HG03354 (cell line): ENCODE results near the gene C19orf12.

Experiments used
- ATAC-seq: cut with Tn5 transposase; IDR thresholded peaks from one replicate; pipeline ENCODE4 v1.9.1; 2021; ENCODE audit warnings: mild to moderate bottlenecking; ENCODE audit not compliant: unreplicated experiment, poor library complexity, severe bottlenecking

The C19orf12 gene

DNA sequence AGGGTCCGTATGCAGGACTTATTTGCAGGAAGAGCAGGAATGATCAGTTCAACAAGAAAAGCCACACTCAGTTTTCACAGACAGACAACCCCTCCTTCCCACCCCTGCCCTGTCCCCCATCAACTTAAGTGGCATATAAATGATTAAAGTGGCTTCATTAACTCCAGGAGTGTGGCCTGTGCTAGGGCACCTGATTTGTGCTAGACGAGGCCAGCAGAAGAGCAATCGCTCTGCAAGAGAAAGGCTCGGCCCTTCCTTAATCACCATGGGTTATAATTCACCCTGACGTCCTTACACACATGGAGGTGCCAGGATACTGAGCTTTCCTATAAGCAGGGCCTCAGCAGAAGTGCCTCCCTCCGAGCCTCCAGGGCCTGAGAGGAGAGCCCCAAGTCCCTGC is 14.6 kb downstream of the C19orf12 start:
- no peak for ATAC-seq

DNA sequence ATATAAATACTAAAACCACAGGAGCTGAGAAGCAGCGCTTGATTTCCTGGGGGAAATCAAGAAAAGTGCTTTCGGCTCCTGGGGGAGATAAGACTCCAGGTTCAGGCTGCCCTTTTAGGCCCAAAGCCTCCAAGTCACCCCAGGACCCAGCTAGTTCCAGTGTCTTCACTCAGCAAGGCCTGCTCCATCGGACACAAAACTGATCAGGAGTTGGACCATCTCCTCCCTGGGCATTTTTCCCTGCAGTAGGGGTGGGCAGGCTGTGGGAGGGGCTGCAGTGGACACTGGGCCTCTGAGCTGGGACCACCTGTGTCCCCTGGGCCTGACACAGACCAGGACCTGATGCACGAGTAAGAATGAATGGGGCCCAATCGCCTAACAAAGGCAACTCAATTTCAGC is 15.2 kb downstream of the C19orf12 start:
- ATAC-seq = no peak

DNA sequence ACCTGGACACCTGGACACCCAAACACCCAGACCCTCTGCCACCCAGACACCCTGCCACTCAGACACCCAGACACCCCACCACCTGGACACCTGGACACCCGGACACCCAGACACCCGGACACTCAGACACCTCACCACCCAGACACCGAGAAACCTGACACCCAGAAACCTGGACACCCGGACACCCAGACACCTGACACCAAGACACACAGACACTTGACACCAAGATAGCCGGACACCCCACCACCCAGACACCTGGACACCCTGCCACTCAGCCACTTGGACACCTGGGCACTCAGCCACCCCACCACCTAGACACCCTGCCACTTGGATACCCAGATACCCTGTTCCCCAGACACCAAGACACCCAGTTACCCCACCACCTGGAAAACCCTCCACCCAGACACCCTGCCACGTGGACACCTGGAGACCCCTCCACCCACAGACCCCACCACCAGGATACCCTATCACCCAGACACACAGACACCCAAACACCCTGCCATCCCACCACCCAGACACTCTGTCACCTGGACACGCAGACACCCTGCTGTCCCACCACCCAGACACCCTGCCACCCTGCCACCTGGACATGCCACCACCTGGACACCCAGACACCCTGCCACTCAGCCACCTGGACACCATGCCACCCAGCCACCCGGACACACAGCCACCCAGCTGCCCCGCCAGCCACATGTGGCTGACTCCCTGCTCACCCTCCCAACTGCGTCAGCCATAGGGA is 17.4 kb downstream of the C19orf12 start:
- ATAC-seq = no peak

DNA sequence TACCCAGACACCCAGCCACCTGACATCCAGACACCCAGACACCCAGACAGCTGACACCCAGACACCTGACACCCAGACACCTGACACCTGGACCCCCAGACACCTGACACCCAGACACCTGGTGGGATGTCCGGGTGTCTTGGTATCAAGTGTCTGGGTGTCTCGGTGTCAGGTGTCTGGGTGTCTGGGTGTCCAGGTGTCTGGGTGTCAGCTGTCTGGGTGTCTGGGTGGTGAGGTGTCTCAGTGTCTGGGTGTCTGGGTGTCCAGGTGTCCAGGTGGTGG is 18.6 kb downstream of the C19orf12 start:
- no peak for ATAC-seq

DNA sequence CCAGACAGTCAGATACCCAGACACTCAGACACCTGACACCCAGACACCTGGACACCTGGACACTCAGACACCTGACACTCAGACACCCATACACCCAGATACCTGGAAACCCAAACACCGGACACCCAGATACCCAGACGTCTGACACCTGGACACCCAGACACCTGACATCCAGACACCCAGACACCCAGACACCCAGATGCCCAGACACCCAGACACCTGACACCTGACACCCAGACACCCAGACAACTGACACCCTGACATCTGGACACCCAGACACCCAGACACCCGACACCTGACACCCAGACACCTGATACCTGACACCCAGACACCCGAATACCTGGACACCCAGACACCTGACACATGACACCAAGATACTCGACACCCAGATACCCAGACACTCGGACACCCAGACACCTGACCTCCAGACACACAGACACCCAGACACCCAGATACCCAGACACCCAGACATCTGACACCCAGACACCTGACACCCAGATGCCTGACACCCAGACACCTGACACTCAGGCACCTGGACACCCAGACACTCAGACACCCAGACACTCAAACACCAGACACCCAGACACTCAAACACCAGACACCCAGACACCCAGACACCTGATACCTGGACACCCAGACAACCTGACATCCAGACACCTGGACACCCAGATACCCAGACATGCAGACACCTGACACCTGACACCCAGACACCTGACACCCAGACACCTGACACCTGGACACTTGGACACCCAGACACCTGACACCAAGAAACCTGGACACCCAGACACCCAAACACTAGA is 19.1 kb downstream of the C19orf12 start:
- no peak for ATAC-seq

DNA sequence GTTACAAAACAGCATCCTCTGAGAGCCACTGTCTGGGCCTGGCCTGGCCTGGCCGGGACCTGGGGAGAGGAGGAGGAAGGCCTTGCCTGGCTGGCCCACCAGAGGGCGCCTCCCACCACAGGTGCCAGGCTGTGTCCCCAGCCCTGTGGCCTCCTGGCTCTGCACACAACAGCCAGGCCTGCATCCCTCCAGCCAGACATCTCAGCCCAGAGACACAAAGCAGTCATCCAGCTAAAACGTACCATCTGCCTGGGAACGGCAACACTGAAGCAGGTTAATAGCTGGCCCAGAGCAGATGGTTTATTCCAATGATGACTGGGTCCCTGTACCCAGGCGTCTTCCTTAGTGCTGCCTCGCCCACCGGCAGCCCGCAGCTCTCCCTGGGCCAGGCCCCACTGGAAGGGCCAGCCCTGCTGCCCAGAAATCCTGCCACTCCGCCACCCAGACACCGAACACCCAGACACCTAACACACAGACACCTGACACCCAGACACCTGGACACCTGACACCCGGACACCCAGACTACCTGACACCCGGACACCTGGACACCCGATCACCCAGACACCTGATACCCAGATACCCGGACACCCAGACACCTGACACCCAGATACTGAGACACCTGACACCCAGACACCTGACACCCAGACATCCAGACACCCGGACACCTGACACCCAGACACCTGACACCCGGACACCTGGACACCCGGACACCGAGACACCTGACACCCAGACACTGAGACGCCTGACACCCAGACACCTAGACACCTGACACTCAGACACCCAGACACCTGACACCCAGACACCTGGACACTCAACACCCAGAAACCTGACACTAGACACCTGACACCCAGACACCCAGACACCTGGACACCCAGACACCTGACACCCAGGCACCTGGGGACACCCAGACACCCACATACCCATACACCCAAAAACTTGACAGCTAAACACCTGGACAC is 20.1 kb downstream of the C19orf12 start:
- ATAC-seq = peak; percentile 95

DNA sequence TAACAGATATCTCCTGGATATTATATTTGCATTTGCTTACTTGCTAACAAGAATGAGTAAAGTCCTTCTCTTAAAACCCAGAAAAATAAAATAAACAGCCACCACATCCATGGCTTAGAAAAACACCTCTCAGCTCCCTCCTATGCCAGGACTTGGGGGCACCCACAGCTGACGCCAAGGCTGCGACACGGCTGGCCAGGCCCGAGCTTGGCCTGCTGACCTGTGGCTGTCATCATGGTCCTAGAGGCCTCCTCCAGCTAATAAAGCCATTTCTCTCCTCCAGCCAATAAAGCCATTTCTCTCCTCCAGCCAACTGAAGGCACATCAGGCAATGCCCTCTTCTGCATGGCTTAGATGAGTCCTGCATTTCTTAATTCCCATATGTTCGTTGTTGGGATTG is 20.9 kb downstream of the C19orf12 start:
- no peak for ATAC-seq

DNA sequence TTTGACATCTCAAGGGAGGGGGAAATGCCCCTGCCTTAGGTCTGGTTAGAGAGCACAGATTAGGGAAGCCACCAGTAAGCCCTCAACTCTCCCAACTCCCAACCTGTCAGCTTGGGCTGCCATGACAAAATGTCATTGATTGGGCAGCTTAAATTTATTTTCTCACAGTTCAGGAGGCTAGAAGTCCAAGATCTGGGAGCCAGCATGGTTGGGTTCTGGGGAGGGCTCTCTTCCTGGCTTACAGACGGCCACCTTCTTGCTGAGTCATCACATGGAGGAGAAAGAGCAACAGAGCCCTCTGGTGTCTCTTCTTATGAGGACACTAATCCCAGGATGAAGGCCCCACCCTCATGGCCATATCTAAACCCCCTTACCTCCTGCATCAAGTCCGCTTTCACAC is 24.2 kb downstream of the C19orf12 start:
- ATAC-seq = peak; percentile 47

DNA sequence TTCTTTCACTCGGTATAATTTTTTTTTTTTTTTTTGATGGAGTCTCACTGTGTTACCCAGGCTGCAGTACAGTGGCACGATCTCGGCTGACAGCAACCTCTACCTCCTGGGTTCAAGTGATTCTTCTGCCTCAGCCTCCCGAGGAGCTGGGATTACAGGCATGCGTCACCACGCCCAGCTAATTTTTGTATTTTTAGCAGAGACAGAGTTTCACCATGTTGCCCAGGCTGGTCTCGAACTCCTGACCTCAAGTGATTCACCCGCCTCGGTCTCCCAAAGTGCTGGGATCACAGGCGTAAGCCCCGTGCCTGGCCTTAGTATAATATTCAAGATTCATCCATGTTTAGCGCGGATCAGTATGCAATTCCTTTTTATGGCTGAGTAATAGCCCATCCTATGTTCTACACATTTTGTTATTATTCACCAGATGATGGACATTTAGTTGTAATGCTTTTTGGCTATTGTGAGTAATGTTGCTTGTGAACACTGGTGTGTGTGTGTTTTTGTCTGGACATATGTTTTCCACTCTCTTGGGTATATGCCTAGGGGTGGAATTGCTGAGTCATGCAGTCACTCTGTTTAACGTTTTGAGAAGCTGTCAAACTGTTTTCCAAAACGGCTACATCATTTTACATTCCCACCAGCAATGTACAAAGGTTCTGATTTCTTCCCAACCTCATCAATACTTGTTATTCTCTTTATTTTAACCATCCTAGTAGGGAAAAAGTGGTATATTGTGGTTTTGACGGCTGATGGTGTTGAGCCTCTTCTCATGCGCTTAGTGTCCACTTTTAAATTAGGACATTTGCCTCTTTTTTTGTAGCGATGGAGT is 26.9 kb downstream of the C19orf12 start:
- ATAC-seq = no peak

DNA sequence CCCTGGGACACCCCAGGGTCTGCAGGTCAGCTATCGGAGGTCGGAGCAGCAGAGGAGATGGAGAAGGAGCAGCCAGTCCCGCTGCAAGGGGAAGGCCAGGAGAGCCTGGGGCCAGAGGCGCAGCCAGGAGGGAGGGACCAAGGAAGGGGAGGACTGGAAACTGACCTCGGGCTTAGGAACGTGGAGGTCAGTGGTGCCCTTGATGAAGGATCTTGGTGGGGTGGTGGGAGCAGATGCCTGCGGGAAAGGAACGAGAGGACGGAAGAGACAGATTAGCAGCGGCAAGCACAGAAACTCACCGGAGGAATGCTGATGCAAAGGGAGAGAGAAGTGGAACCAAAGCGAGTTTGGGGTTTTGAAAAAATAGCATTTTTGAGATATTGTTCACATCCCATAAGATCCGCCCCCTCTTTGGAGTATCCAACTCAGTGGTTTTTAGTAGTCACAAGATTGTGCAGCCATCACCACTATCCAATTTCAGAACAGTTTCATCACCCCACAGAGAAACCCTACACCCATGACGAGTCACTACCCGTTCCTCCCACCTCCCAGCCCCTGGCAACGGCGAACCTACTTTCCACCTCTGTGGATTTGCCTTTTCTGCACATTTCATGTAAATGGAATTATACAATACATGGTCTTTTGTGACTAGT is 27.7 kb downstream of the C19orf12 start:
- ATAC-seq = no peak

DNA sequence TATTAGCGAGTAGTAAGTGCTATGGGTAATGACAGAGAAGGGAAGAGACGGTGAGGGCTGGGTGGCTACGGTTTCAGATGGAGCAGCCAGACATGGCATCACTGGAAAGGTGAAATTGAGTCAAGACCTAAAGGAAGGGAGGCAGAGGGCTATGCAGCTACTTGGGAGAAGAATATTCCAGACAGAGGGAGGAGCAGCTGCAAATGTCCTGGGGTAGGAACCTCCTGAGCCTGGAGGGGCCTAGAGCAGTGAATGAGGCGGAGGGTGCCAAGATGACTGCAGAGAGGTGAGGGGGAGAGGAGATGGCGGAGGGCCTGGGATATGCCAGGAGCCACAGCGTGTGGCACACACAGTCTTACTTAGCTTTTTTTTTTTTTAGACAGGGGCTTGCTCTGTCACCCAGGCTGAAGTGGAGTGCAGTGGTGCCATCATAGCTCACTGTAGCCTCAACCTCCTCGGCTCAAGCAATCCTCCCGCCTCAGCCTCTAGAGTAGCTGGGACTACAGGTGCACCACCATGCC is 28.7 kb downstream of the C19orf12 start:
- ATAC-seq = no peak

DNA sequence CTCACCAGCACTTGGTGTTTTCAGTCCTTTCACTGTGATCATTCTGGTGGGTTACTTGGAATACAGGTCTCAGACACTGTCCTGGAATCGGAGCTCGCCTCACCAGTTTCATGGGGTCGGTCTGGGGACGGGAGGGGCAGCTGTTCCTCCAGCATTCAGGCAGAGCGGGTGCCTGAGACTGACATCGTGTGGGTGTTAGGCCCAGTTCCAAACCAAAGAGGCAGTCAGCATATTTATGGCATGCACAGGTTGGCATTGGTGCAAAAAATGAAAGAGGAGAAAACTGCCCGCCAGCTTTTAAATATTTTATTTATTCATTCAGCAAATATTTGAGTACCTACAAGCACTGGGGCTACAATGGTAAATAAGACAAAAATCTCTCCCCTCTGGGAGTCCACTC is 29.7 kb downstream of the C19orf12 start:
- ATAC-seq = no peak

DNA sequence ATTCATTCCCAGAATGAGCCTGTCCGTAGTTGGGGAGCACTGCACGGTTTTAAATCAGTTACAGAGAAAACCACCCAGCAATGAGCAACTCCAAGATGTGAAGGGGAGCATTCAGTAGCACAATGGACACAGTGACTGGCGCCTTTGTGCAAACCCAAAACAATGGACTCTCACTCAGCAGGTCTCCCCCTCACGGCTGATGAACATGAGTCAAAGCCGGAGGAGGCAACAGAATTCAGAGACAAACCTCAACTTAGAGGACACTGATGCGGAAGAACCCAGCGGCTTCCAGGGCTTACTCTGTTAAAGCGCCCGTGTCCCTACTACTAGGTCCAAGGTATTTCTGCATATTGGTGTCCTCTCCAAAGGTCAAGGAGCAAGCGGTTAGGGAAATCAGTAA is 32.1 kb downstream of the C19orf12 start:
- ATAC-seq = no peak

DNA sequence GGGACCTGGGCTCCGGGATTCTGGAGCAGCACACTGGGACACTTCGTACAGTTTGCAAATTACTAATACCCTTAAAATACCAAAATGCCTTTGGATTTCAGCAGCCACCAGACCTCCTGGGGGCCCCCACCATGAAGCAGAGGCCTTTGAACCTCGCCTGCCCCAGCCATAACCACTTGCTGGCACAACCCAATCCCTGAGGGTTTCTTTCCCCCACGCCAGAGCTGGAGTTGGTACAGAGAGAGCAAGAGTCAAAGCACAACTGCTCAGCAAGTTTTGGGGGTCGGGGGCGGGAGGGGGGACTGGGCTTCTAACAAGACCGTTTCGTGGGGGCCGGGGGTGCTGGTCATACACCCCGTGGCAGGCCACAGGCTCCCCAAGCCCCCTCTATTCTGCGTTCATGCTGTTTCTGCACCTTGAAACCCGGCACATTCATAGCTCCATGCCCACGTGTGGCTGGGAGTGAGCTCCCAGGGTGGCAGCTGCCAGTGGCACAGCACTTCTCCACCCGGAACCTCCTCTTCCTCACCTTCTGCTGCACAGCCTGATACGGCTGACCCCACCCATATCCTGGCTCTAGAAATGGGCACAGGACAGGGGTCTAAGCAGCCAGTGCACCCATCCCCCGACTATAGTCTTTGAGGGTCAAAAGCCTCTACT is 32.7 kb downstream of the C19orf12 start:
- ATAC-seq = no peak

DNA sequence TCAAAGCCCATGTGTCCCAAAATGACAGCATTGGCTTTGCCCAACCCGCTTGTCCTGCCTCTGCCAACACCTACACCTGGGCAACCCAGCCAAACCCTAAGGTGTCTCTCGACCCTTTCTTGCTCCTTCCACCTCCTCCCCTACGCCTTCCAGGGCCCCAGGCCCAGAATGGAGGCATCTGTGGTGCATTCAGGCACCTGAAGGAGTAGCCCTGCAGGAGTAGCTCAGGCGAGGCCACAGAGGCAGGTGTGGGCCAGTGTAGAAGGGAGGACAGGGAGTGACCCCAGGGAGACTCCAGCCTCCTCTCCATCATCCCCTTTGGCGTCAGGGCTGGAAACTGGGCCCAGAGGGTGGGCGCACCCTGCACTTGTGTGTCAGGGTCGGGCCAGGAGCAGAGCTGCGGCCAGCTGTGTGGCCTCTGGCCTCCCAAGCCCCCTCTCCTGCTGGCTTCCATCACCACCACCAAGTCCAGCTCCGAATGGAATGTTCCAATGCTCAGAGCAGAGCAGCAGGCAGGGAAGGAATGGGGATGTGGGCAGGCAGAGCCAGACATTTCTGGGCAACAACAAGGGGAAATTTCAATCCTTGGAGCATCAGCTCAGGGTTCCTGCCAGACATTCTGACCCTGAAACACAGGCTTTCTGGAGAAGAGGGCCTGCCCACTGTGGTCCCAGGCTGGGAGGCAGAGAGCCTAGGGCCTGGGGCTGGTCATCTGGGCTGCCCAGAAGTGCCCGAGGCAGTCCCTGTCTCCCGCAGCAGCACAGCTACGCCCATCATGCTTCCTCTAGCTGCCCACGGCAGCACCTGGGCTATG is 33.4 kb downstream of the C19orf12 start:
- no peak for ATAC-seq

DNA sequence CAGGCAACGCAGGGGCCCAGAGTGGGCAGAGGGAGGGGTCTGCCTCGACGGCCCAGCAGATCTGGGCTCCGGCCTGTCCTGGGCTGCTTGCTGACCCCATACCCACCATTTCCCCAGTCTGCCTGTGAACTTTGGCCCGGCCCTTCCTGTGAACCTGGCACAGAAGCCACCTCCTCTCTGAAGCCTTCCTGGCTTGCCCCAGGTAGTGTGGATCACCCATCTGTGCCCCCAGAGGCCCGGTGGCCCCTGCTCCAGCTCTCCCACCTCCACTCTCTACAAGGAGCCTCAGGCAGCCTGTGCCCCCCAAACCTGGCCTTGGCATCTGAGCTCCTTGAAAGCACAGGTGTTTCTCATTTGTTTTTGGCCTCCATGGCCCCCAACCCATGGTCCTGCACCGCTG is 34.1 kb downstream of the C19orf12 start:
- no peak for ATAC-seq

DNA sequence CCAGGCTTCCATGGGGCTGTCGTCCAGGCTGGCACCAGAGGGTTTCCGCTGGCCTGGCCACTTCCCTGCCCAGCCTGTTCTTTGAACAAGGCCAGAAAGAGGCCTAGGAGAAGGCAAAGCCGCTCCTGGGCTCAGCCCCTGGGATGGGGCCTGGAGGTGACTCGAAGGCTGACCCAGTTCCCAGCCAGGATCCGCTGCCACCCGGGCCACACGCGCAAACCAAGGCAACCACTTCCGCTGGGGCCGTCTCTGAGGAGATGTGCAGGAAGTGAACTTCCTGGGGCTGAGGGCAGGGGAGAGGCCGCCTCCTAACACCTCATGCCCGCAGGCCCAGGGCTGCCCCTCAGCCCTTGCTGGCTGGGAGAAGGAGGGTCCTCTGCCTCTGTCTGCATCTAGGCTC is 34.6 kb downstream of the C19orf12 start:
- ATAC-seq = peak; percentile 86
